ENCODE data around the gene CD180. TPM values are rescaled to one million over a fixed set of nuclear protein-coding genes. Genes with fewer than 3 reads are reported as not detected.

The CD180 gene
- total and polyA plus RNA-seq, 2 donors (not counting 3 experiments of a cell fraction or from before 2014, with no cell fraction given): not detected

GRCh38 chr5:67144183-67144639 is 52.4 kb downstream of the CD180 start:
- ChIA-PET POLR2A (no interaction called here), CTCF (no interaction called here)
- Histone ChIP-seq H3K4me3 (replicated peaks in 1 of 3; ENCODE audit: insufficient read depth in 1 of 3, low read depth in 1 of 3, low read length in 3 of 3) (no peak overlapping the region), H3K79me2 (ENCODE audit: control insufficient read depth, insufficient read depth, low read length) (no peaks in the 10 kb centered on the region), H2AFZ (ENCODE audit: low read depth, low read length) (no peak overlapping the region), H3K4me2 (ENCODE audit: insufficient read depth, low read length) (no peak overlapping the region), H4K20me1 (replicated peaks; ENCODE audit: control insufficient read depth, extremely low read depth, insufficient read depth, low read length) (no peaks in the 10 kb centered on the region), H3K9me3 (replicated peaks; ENCODE audit: control insufficient read depth, insufficient read depth, low read length) (no peaks in the 10 kb centered on the region), H3K9ac (replicated peaks; ENCODE audit: extremely low read depth, insufficient read depth, low read length) (no peak overlapping the region), H3K27ac (ENCODE audit: insufficient read depth, low read depth, low read length) (no peak overlapping the region), H3K27me3 (ENCODE audit: control insufficient read depth in 2 of 2, insufficient read depth in 2 of 2, low read length in 2 of 2) (no peaks in the 10 kb centered on the region), H3K9me1 (replicated peaks; ENCODE audit: control insufficient read depth, extremely low read depth, insufficient read depth, low read length) (no peaks in the 10 kb centered on the region), H3K36me3 (ENCODE audit: control insufficient read depth in 2 of 2, extremely low read depth in 1 of 2, insufficient read depth in 2 of 2, low read length in 2 of 2) (peaks cover 31 to 45% of the 10 kb centered on the region in 2 experiments), H3K4me1 (ENCODE audit: control insufficient read depth, extremely low read depth, insufficient read depth, low read length) (no peaks in the 10 kb centered on the region)
- TF ChIP-seq POLR2AphosphoS5 (IDR thresholded peaks at IDR 0.05; ENCODE audit: insufficient read depth, low read depth, low read length): no peak
- TF ChIP-seq, protein P1, sequence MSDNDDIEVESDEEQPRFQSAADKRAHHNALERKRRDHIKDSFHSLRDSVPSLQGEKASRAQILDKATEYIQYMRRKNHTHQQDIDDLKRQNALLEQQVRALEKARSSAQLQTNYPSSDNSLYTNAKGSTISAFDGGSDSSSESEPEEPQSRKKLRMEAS (IDR thresholded peaks at IDR 0.05; ENCODE audit: insufficient read depth, insufficient read length): no peak
- no peak for TF ChIP-seq EZH2 (IDR thresholded peaks at IDR 0.05; ENCODE audit: borderline replicate concordance, low read depth, low read length, severe bottlenecking)
- no peak for TF ChIP-seq GATA2 (IDR thresholded peaks at IDR 0.05; ENCODE audit: insufficient read depth, insufficient read length, low read depth, low read length)
- no peak for TF ChIP-seq JUN (IDR thresholded peaks at IDR 0.05; ENCODE audit: borderline replicate concordance, insufficient read depth, insufficient read length, low read depth)
- no peak for TF ChIP-seq MYC (IDR thresholded peaks at IDR 0.05; ENCODE audit: low read depth, low read length)
- no peak for TF ChIP-seq CTCF (IDR thresholded peaks at IDR 0.05; ENCODE audit: extremely low read depth in 1 of 2, insufficient read depth in 1 of 2, low read depth in 1 of 2, low read length in 2 of 2)
- TF ChIP-seq POLR2A (IDR thresholded peaks at IDR 0.05; ENCODE audit: low read depth, low read length): no peak
- TF ChIP-seq FOS (IDR thresholded peaks at IDR 0.05; ENCODE audit: borderline replicate concordance, insufficient read depth, low read length): no peak
- BruUV-seq (replicated peaks): no TSS peak
- FAIRE-seq (peak; percentile 31), DNase-seq (ENCODE audit: low read depth, low spot score) (no peak)
- dilution Hi-C loops (cut with MboI; ENCODE audit: extremely low pct_ligation_motif_present, low sequenced_read_pairs): no loop called here
- intact Hi-C loops (cut with micrococcal nuclease): no loop called here
